ENCODE results near the gene PLCB1. TPM values are rescaled to one million over a fixed set of nuclear protein-coding genes. Genes with fewer than 3 reads are reported as not detected.

Gene PLCB1
- total RNA-seq, 1 donor = 13.4 TPM

GRCh38 chr20:8162610-8163009, 30.5 kb downstream of the PLCB1 start:
- no peaks in the 10 kb centered on the region for H3K36me3 ChIP-seq (ENCODE audit: insufficient read depth, low read length)

GRCh38 chr20:8163543-8163942, 31.5 kb downstream of the PLCB1 start:
- no peak for TF ChIP-seq CTCF (IDR thresholded peaks at IDR 0.05; ENCODE audit: extremely low read depth, low read depth, low read length)
- no peaks in the 10 kb centered on the region for H3K79me2 ChIP-seq (ENCODE audit: insufficient read depth, low read length)

More at GRCh38 chr20:8162610-8163009, 30.5 kb downstream of the PLCB1 start:
- H3K27me3 ChIP-seq (ENCODE audit: insufficient read depth, low read length) = no peaks in the 10 kb centered on the region
- H3K4me1 ChIP-seq (ENCODE audit: insufficient read depth, low read length) = peaks cover 5% of the 10 kb centered on the region
- no peak overlapping the region for H3K4me2 ChIP-seq (ENCODE audit: insufficient read depth, low read length)
- no peak overlapping the region for H3K27ac ChIP-seq (ENCODE audit: low read depth, low read length)
- H3K9me3 ChIP-seq (ENCODE audit: low read depth, low read length) = no peaks in the 10 kb centered on the region
- no peak overlapping the region for H2AFZ ChIP-seq (ENCODE audit: low read length)
- TF ChIP-seq CTCF (IDR thresholded peaks at IDR 0.05; ENCODE audit: extremely low read depth, low read depth, low read length) = no peak
- DNase-seq (ENCODE audit: insufficient read length, low spot score, missing footprints) = no peak
- no peaks in the 10 kb centered on the region for H3K79me2 ChIP-seq (ENCODE audit: insufficient read depth, low read length)
- H4K20me1 ChIP-seq (ENCODE audit: insufficient read depth, low read length) = no peaks in the 10 kb centered on the region
- H3K4me3 ChIP-seq (ENCODE audit: insufficient read depth, low read length) = no peak overlapping the region

GRCh38 chr20:8166730-8167129, 34.7 kb downstream of the PLCB1 start:
- Histone ChIP-seq H3K4me3 (ENCODE audit: insufficient read depth, low read length) (no peak overlapping the region), H3K9me3 (ENCODE audit: low read depth, low read length) (no peaks in the 10 kb centered on the region), H3K4me1 (ENCODE audit: insufficient read depth, low read length) (no peaks in the 10 kb centered on the region), H3K36me3 (ENCODE audit: insufficient read depth, low read length) (no peaks in the 10 kb centered on the region), H3K79me2 (ENCODE audit: insufficient read depth, low read length) (no peaks in the 10 kb centered on the region), H4K20me1 (ENCODE audit: insufficient read depth, low read length) (no peaks in the 10 kb centered on the region), H2AFZ (ENCODE audit: low read length) (no peak overlapping the region), H3K4me2 (ENCODE audit: insufficient read depth, low read length) (no peak overlapping the region), H3K27ac (ENCODE audit: low read depth, low read length) (no peak overlapping the region), H3K27me3 (ENCODE audit: insufficient read depth, low read length) (no peaks in the 10 kb centered on the region)
- no peak for TF ChIP-seq CTCF (IDR thresholded peaks at IDR 0.05; ENCODE audit: extremely low read depth, low read depth, low read length)
- no peak for DNase-seq (ENCODE audit: insufficient read length, low spot score, missing footprints)

More at GRCh38 chr20:8163543-8163942, 31.5 kb downstream of the PLCB1 start:
- H3K36me3 ChIP-seq (ENCODE audit: insufficient read depth, low read length) = no peaks in the 10 kb centered on the region
- peaks cover 5% of the 10 kb centered on the region for H3K4me1 ChIP-seq (ENCODE audit: insufficient read depth, low read length)
- H2AFZ ChIP-seq (ENCODE audit: low read length) = no peak overlapping the region
- no peaks in the 10 kb centered on the region for H4K20me1 ChIP-seq (ENCODE audit: insufficient read depth, low read length)
- no peak overlapping the region for H3K4me3 ChIP-seq (ENCODE audit: insufficient read depth, low read length)
- H3K27ac ChIP-seq (ENCODE audit: low read depth, low read length) = no peak overlapping the region
- no peak overlapping the region for H3K4me2 ChIP-seq (ENCODE audit: insufficient read depth, low read length)
- no peaks in the 10 kb centered on the region for H3K27me3 ChIP-seq (ENCODE audit: insufficient read depth, low read length)
- H3K9me3 ChIP-seq (ENCODE audit: low read depth, low read length) = no peaks in the 10 kb centered on the region
- no peak for DNase-seq (ENCODE audit: insufficient read length, low spot score, missing footprints)

GRCh38 chr20:8168785-8169288, 36.8 kb downstream of the PLCB1 start:
- H4K20me1 ChIP-seq (ENCODE audit: insufficient read depth, low read length) = no peaks in the 10 kb centered on the region
- H3K4me3 ChIP-seq (ENCODE audit: insufficient read depth, low read length) = no peak overlapping the region
- H3K27me3 ChIP-seq (ENCODE audit: insufficient read depth, low read length) = no peaks in the 10 kb centered on the region
- no peak for TF ChIP-seq CTCF (IDR thresholded peaks at IDR 0.05; ENCODE audit: extremely low read depth, low read depth, low read length)
- no peak overlapping the region for H2AFZ ChIP-seq (ENCODE audit: low read length)
- no peaks in the 10 kb centered on the region for H3K79me2 ChIP-seq (ENCODE audit: insufficient read depth, low read length)
- no peak overlapping the region for H3K27ac ChIP-seq (ENCODE audit: low read depth, low read length)
- no peaks in the 10 kb centered on the region for H3K36me3 ChIP-seq (ENCODE audit: insufficient read depth, low read length)
- no peaks in the 10 kb centered on the region for H3K9me3 ChIP-seq (ENCODE audit: low read depth, low read length)
- no peak overlapping the region for H3K4me2 ChIP-seq (ENCODE audit: insufficient read depth, low read length)
- no peaks in the 10 kb centered on the region for H3K4me1 ChIP-seq (ENCODE audit: insufficient read depth, low read length)
- DNase-seq (ENCODE audit: insufficient read length, low spot score, missing footprints) = no peak
